OCI-LY3 (cell line): ENCODE data around the gene DCAF8L2.

ENCODE experiments used
- EZH2phosphoT487 ChIP-seq: fragments of 200-600 bp; shearing (Covaris generic); IDR thresholded peaks from 2 replicates; pipeline ENCODE4 v1.6.1; 2018; ENCODE audit warnings: antibody characterized with exemption, mixed run types, low read depth
- TF ChIP-seq, protein P1 (sequence below): fragments of 200-600, 300-600 bp; sonication (generic); IDR thresholded peaks from 2 replicates; pipeline ENCODE4 v1.5.1; 2014; ENCODE audit warnings: antibody characterized with exemption, low read length, low read depth

DNA sequence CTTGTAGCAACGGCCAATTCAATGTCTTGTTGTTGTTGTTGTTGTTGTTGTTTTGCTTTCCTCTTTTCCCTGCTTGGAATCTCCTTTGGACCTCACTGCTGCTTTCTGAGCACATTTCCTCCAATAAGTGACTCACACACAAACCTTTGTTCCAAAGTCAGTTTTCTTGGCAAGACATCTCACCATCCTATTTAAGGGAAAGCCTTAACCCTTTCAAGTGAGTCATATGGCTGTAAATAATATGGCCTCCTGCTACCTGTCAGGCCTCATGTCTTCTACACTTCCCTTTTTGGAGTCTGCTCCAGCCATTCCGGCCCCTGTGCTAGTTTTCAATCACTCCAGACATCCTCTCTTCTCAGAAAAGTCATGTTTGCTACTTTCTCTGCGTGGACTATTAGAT, 138.1 kb downstream of the DCAF8L2 start:
- TF ChIP-seq, protein P1, sequence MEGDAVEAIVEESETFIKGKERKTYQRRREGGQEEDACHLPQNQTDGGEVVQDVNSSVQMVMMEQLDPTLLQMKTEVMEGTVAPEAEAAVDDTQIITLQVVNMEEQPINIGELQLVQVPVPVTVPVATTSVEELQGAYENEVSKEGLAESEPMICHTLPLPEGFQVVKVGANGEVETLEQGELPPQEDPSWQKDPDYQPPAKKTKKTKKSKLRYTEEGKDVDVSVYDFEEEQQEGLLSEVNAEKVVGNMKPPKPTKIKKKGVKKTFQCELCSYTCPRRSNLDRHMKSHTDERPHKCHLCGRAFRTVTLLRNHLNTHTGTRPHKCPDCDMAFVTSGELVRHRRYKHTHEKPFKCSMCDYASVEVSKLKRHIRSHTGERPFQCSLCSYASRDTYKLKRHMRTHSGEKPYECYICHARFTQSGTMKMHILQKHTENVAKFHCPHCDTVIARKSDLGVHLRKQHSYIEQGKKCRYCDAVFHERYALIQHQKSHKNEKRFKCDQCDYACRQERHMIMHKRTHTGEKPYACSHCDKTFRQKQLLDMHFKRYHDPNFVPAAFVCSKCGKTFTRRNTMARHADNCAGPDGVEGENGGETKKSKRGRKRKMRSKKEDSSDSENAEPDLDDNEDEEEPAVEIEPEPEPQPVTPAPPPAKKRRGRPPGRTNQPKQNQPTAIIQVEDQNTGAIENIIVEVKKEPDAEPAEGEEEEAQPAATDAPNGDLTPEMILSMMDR, result no peak
- TF ChIP-seq EZH2phosphoT487, result no peak
